IPS-18c (cell line): ENCODE results near the gene SHISA9.

Experiments used
- H3K4me3 ChIP-seq: 2 replicates; pipeline ENCODE4 v1.7.0; 2013; ENCODE audit warnings: low read depth, mild to moderate bottlenecking, low read length, moderate library complexity; ENCODE audit not compliant: insufficient read depth
- H3K9me3 ChIP-seq: one replicate; pipeline ENCODE4 v1.6.1; 2013; ENCODE audit warnings: mild to moderate bottlenecking, low read length, moderate library complexity; ENCODE audit not compliant: control insufficient read depth, insufficient read depth

The SHISA9 gene

GRCh38 chr16:13070268-13070667 lies 168.9 kb downstream of the SHISA9 start:
- Histone ChIP-seq H3K9me3 (no peaks in the 10 kb centered on the region), H3K4me3 (no peak overlapping the region)

- no peak overlapping the region for H3K4me3 ChIP-seq
- no peaks in the 10 kb centered on the region for H3K9me3 ChIP-seq
Measured at GRCh38 chr16:13076878-13077277, 175.5 kb downstream of the SHISA9 start.

- Histone ChIP-seq H3K4me3 (no peak overlapping the region), H3K9me3 (no peaks in the 10 kb centered on the region)
Measured at GRCh38 chr16:13077816-13078215, 176.4 kb downstream of the SHISA9 start.

- Histone ChIP-seq H3K9me3 (no peaks in the 10 kb centered on the region), H3K4me3 (no peak overlapping the region)
Measured at GRCh38 chr16:13080531-13080930, 179.1 kb downstream of the SHISA9 start.

- no peaks in the 10 kb centered on the region for H3K9me3 ChIP-seq
- H3K4me3 ChIP-seq = no peak overlapping the region
Measured at GRCh38 chr16:13081825-13082331, 180.5 kb downstream of the SHISA9 start.

- H3K9me3 ChIP-seq = peaks cover 2% of the 10 kb centered on the region
- no peak overlapping the region for H3K4me3 ChIP-seq
Measured at GRCh38 chr16:13083681-13084080, 182.3 kb downstream of the SHISA9 start.

- no peak overlapping the region for H3K4me3 ChIP-seq
Measured at GRCh38 chr16:13084331-13084730, 182.9 kb downstream of the SHISA9 start.

GRCh38 chr16:13093661-13094060 lies 192.3 kb downstream of the SHISA9 start:
- Histone ChIP-seq H3K4me3 (no peak overlapping the region), H3K9me3 (no peaks in the 10 kb centered on the region)

More at GRCh38 chr16:13084331-13084730, 182.9 kb downstream of the SHISA9 start:
- peaks cover 2% of the 10 kb centered on the region for H3K9me3 ChIP-seq

- Histone ChIP-seq H3K9me3 (no peaks in the 10 kb centered on the region), H3K4me3 (no peak overlapping the region)
Measured at GRCh38 chr16:13095061-13095460, 193.7 kb downstream of the SHISA9 start.

GRCh38 chr16:13098536-13098935 lies 197.1 kb downstream of the SHISA9 start:
- Histone ChIP-seq H3K4me3 (no peak overlapping the region), H3K9me3 (no peaks in the 10 kb centered on the region)

- Histone ChIP-seq H3K9me3 (no peaks in the 10 kb centered on the region), H3K4me3 (no peak overlapping the region)
Measured at GRCh38 chr16:13099822-13100221, 198.4 kb downstream of the SHISA9 start.

GRCh38 chr16:13100970-13101369 lies 199.6 kb downstream of the SHISA9 start:
- H3K4me3 ChIP-seq = no peak overlapping the region
- no peaks in the 10 kb centered on the region for H3K9me3 ChIP-seq

GRCh38 chr16:13101828-13102227 lies 200.4 kb downstream of the SHISA9 start:
- no peaks in the 10 kb centered on the region for H3K9me3 ChIP-seq
- no peak overlapping the region for H3K4me3 ChIP-seq

- H3K9me3 ChIP-seq = no peaks in the 10 kb centered on the region
- H3K4me3 ChIP-seq = no peak overlapping the region
Measured at GRCh38 chr16:13102401-13102800, 201.0 kb downstream of the SHISA9 start.

- no peaks in the 10 kb centered on the region for H3K9me3 ChIP-seq
- no peak overlapping the region for H3K4me3 ChIP-seq
Measured at GRCh38 chr16:13103831-13104530, 202.6 kb downstream of the SHISA9 start.

GRCh38 chr16:13104772-13105171 lies 203.4 kb downstream of the SHISA9 start:
- Histone ChIP-seq H3K9me3 (no peaks in the 10 kb centered on the region), H3K4me3 (no peak overlapping the region)

- H3K4me3 ChIP-seq = no peak overlapping the region
- no peaks in the 10 kb centered on the region for H3K9me3 ChIP-seq
Measured at GRCh38 chr16:13105427-13105826, 204.0 kb downstream of the SHISA9 start.

- H3K4me3 ChIP-seq = no peak overlapping the region
- H3K9me3 ChIP-seq = no peaks in the 10 kb centered on the region
Measured at GRCh38 chr16:13106464-13106863, 205.1 kb downstream of the SHISA9 start.

GRCh38 chr16:13108126-13108525 lies 206.7 kb downstream of the SHISA9 start:
- H3K4me3 ChIP-seq = no peak overlapping the region
- no peaks in the 10 kb centered on the region for H3K9me3 ChIP-seq
